GM23338 (cell line): Measurements from ENCODE around the gene CLSTN2. TPM values are rescaled to one million over a fixed set of nuclear protein-coding genes. Genes with fewer than 3 reads are reported as not detected.
A peak's percentile ranks its signal among the peaks of the same experiment; 100 is the strongest.

ENCODE experiments used
- ATAC-seq: fragments of 200-7000 bp; cut with Tn5 transposase; 3 replicates; pipeline ENCODE4 v1.9.1; 2020
- DNase-seq: peaks from one replicate; pipeline ENCODE4 v3.0.0-alpha.2; 2015; ENCODE audit warnings: low spot score
- H2AFZ ChIP-seq: fragments of 200-600 bp; sonication (generic); 2 replicates; pipeline ENCODE4 v1.8.0; 2016; ENCODE audit warnings: antibody characterized with exemption, mild to moderate bottlenecking, moderate library complexity
- H3F3A ChIP-seq: fragments of 200-600 bp; sonication (generic); replicated peaks from 2 replicates; pipeline ENCODE4 v1.8.0; 2017; ENCODE audit warnings: antibody characterized with exemption, mixed run types, low read depth
- H3K27ac ChIP-seq: fragments of 200-600 bp; sonication (generic); 2 replicates; pipeline ENCODE4 v1.6.1; 2016; ENCODE audit warnings: low read depth
- H3K27me3 ChIP-seq: fragments of 200-600 bp; sonication (generic); 2 replicates; pipeline ENCODE4 v1.8.0; 2016; ENCODE audit warnings: mild to moderate bottlenecking, mixed run types, moderate library complexity; ENCODE audit not compliant: insufficient read depth
- H3K36me3 ChIP-seq: fragments of 200-600 bp; sonication (generic); 2 replicates; pipeline ENCODE4 v1.8.0; 2016; ENCODE audit warnings: mild to moderate bottlenecking; ENCODE audit not compliant: insufficient read depth
- H3K4me1 ChIP-seq: fragments of 200-600 bp; sonication (generic); 2 replicates; pipeline ENCODE4 v1.8.0; 2016; ENCODE audit warnings: mild to moderate bottlenecking, moderate library complexity; ENCODE audit not compliant: insufficient read depth
- H3K4me2 ChIP-seq: fragments of 200-600 bp; sonication (generic); 2 replicates; pipeline ENCODE4 v1.7.1; 2017; ENCODE audit warnings: mixed run types
- H3K4me3 ChIP-seq: fragments of 200-600 bp; sonication (generic); 2 replicates; pipeline ENCODE4 v1.6.1; 2016; ENCODE audit warnings: mixed run types
- H3K79me2 ChIP-seq: fragments of 200-600 bp; sonication (generic); replicated peaks from 2 replicates; pipeline ENCODE4 v1.8.0; 2017; ENCODE audit warnings: mild to moderate bottlenecking; ENCODE audit not compliant: insufficient read depth
- H3K9me2 ChIP-seq: fragments of 200-600 bp; sonication (generic); 2 replicates; pipeline ENCODE4 v1.8.0; 2017; ENCODE audit not compliant: insufficient read depth
- H4K20me1 ChIP-seq: fragments of 200-600 bp; sonication (generic); replicated peaks from 2 replicates; pipeline ENCODE4 v1.8.0; 2017; ENCODE audit warnings: mild to moderate bottlenecking; ENCODE audit not compliant: insufficient read depth
- H3K27ac Mint-ChIP-seq: 2 replicates; pipeline ENCODE4 v1.8.0; 2020; ENCODE audit warnings: inconsistent platforms, mild to moderate bottlenecking, moderate library complexity, mixed read lengths
- H3K27me3 Mint-ChIP-seq: 3 replicates; pipeline ENCODE4 v1.8.0; 2022; ENCODE audit warnings: low read depth, mild to moderate bottlenecking, moderate library complexity, mixed read lengths, inconsistent platforms; ENCODE audit not compliant: insufficient read depth, poor library complexity
- H3K36me3 Mint-ChIP-seq: 3 replicates; pipeline ENCODE4 v1.8.0; 2021; ENCODE audit warnings: low read depth, mild to moderate bottlenecking, inconsistent platforms, moderate library complexity, mixed read lengths
- H3K4me1 Mint-ChIP-seq: 3 replicates; pipeline ENCODE4 v1.8.0; 2020; ENCODE audit warnings: mild to moderate bottlenecking, inconsistent platforms, mixed read lengths
- H3K4me3 Mint-ChIP-seq: 3 replicates; pipeline ENCODE4 v1.8.0; 2021; ENCODE audit warnings: moderate library complexity, mild to moderate bottlenecking, inconsistent platforms, mixed read lengths
- H3K9me3 Mint-ChIP-seq: 3 replicates; pipeline ENCODE4 v1.8.0; 2020; ENCODE audit warnings: moderate library complexity, mild to moderate bottlenecking, inconsistent platforms, mixed read lengths
- CTCF ChIP-seq, 2 experiments: fragments of 200-600 bp in 1 of 2; sonication (generic) in 1 of 2; conservative IDR thresholded peaks; 2 replicates each; pipeline versions ENCODE4 v1.5.1 to v1.6.1; 2016 to 2017; ENCODE audit warnings: antibody characterized with exemption in 2 of 2, low read depth in 2 of 2, mild to moderate bottlenecking in 2 of 2, moderate library complexity in 1 of 2
- EZH2 ChIP-seq: fragments of 200-600 bp; sonication (generic); IDR thresholded peaks from one replicate; pipeline ENCODE4 v1.8.0; 2017; ENCODE audit warnings: antibody characterized with exemption, mild to moderate bottlenecking, low read depth; ENCODE audit not compliant: unreplicated experiment
- JUNB ChIP-seq: IDR thresholded peaks from one replicate; pipeline ENCODE4 v1.6.1; 2016; ENCODE audit warnings: antibody characterized with exemption; ENCODE audit not compliant: unreplicated experiment
- REST ChIP-seq: IDR thresholded peaks from one replicate; pipeline ENCODE4 v1.6.1; 2018; ENCODE audit warnings: antibody characterized with exemption; ENCODE audit not compliant: unreplicated experiment
- ZNF114 ChIP-seq: fragments of 250-450 bp; sonication (Bioruptor Pico); IDR thresholded peaks from 2 replicates; pipeline ENCODE4 v1.5.0; 2020; ENCODE audit warnings: mild to moderate bottlenecking, moderate library complexity
- ZNF331 ChIP-seq: fragments of 250-450 bp; sonication (Bioruptor Pico); IDR thresholded peaks from 2 replicates; pipeline ENCODE4 v1.5.0; 2020; ENCODE audit warnings: low read depth, mild to moderate bottlenecking, moderate library complexity
- ZNF462 ChIP-seq: fragments of 250-450 bp; sonication (Bioruptor Pico); IDR thresholded peaks from 2 replicates; pipeline ENCODE4 v1.5.0; 2020; ENCODE audit warnings: mild to moderate bottlenecking, moderate library complexity
- polyA plus RNA-seq: library from polyadenylated mRNA; unstranded; fragments of >200 nt; fragmentation: Nextera tagmentation; extraction: Ambion mirVana; gene quantifications from 2 replicates; pipeline ENCODE4 v1.2.1, GENCODE V29; 2016
- total RNA-seq: library from RNA; depleted of rRNA; stranded (reverse); fragments of >200 nt; shearing (Covaris generic); gene quantifications from 2 replicates; pipeline ENCODE4 v1.2.3, GENCODE V29; 2014

CLSTN2 gene
- total and polyA plus RNA-seq, 2 experiments from 2014 or later: 0.11 to 0.83 TPM

GRCh38 chr3:140128631-140129030 is 193.6 kb downstream of the CLSTN2 start:
- Histone ChIP-seq H3F3A (no peaks in the 10 kb centered on the region), H2AFZ (no peak overlapping the region), H3K9me2 (0 out of 2 replicates have a peak, but pooled peaks cover 6% of the 10 kb centered on the region), H3K27me3 (no peaks in the 10 kb centered on the region), H3K27ac (no peak overlapping the region), H3K4me3 (no peak overlapping the region), H4K20me1 (no peaks in the 10 kb centered on the region), H3K4me2 (no peak overlapping the region), H3K4me1 (no peaks in the 10 kb centered on the region), H3K79me2 (no peaks in the 10 kb centered on the region), H3K36me3 (no peaks in the 10 kb centered on the region)
- H3K27me3 Mint-ChIP-seq: peaks cover 6% of the 10 kb centered on the region
- no peaks in the 10 kb centered on the region for H3K9me3 Mint-ChIP-seq
- TF ChIP-seq REST (no peak), ZNF114 (CRISPR knock-in tag) (no peak), JUNB (no peak), ZNF331 (CRISPR knock-in tag) (no peak), ZNF462 (CRISPR knock-in tag) (peak; percentile 92), EZH2 (no peak), CTCF (conservative IDR thresholded peaks at IDR 0.05; ENCODE audit: low read depth in 2 of 2) (peak; percentile 69 to 93)
- peak; percentile 100 for ATAC-seq
- H3K4me1 Mint-ChIP-seq: peaks cover 12% of the 10 kb centered on the region
- DNase-seq: peak; percentile 81
- no peaks in the 10 kb centered on the region for H3K36me3 Mint-ChIP-seq
- no peak overlapping the region for H3K27ac Mint-ChIP-seq
- no peak overlapping the region for H3K4me3 Mint-ChIP-seq
